HG02840 (cell line): ENCODE measurements around the gene CES2.
"Not testable (repeated sequence)": the region's sequence is repeated elsewhere in the genome, so short reads cannot be mapped to it uniquely, and the experiment has no call there.

Experiments used
- ATAC-seq: cut with Tn5 transposase; IDR thresholded peaks from one replicate; pipeline ENCODE4 v1.9.1; 2021; ENCODE audit warnings: mild to moderate bottlenecking, moderate library complexity, moderate number of reproducible peaks; ENCODE audit not compliant: unreplicated experiment, low FRiP score

CES2 gene, protein sequence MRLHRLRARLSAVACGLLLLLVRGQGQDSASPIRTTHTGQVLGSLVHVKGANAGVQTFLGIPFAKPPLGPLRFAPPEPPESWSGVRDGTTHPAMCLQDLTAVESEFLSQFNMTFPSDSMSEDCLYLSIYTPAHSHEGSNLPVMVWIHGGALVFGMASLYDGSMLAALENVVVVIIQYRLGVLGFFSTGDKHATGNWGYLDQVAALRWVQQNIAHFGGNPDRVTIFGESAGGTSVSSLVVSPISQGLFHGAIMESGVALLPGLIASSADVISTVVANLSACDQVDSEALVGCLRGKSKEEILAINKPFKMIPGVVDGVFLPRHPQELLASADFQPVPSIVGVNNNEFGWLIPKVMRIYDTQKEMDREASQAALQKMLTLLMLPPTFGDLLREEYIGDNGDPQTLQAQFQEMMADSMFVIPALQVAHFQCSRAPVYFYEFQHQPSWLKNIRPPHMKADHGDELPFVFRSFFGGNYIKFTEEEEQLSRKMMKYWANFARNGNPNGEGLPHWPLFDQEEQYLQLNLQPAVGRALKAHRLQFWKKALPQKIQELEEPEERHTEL

DNA sequence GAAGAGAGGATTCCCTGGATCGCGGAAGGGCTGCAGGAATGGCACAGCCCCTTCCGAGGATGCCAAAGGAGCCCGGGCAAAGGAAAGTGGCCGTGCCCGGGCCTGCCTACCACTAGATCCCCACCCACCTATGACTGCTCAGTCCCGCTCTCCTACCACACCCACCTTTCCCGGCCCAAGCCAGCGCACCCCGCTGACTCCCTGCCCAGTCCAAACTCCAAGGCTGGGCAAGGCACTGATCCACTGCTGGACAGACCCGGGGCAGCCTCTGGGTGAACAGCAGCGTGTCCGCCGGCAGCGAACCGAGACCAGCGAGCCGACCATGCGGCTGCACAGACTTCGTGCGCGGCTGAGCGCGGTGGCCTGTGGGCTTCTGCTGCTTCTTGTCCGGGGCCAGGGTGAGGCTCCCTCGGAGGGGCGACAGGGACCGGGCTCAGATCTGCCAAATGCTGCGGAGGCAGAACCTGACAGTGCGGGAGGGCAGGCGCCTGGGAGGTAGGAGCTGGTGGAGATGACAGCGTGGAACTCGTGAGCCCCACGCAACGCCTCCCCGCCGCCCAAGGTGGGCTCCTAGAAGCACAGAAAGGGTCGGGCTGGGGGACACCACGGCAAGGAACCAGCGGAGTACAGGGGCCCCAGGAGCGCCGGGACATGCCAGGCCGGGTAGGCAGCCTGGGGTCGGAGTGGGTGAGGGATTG is at the start of gene CES2:
CES2 (plus strand) TSS at position 203 of the 698 bp plus-strand sequence; CDS start at position 323, 120 bp downstream.
- no peak for ATAC-seq

DNA sequence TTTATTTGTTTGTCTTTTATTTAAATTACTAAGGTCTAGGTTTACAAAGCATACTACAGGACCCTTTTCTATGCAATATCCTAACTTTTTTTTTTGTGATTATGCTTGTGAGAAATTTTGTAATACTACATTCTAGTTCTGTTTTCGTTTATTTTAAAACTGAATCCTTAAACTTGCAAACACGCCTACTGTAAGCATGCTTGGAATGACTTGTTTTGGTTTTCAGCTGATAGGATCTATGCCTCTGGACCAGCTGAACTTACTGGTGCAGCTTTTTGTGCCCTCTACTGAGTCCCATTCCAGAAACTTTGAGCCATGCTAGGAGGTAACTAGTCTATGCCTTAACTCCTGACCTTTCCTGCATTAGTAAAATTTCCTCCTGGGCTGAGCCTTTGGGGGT is 49.0 kb upstream of the CES2 start:
- ATAC-seq = no peak

DNA sequence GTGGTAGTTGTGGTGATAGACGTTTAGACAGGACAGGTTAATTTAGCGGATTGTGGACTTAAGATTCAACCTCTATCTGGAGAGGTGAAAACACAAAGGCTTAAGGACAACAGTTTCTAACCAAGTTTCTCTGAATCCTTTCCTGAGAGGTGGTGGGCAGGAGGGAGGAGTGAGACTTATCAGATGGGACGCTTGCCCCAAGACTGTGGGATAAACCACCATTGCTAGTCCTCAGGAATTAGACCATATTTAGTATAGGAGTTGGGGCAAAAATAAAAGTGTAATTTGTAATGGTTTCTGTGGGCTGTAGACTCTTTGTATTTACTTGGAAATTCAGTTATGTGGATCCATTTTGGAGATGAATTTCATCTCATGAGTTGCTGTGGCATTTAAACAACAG is 48.4 kb upstream of the CES2 start:
- ATAC-seq = no peak

DNA sequence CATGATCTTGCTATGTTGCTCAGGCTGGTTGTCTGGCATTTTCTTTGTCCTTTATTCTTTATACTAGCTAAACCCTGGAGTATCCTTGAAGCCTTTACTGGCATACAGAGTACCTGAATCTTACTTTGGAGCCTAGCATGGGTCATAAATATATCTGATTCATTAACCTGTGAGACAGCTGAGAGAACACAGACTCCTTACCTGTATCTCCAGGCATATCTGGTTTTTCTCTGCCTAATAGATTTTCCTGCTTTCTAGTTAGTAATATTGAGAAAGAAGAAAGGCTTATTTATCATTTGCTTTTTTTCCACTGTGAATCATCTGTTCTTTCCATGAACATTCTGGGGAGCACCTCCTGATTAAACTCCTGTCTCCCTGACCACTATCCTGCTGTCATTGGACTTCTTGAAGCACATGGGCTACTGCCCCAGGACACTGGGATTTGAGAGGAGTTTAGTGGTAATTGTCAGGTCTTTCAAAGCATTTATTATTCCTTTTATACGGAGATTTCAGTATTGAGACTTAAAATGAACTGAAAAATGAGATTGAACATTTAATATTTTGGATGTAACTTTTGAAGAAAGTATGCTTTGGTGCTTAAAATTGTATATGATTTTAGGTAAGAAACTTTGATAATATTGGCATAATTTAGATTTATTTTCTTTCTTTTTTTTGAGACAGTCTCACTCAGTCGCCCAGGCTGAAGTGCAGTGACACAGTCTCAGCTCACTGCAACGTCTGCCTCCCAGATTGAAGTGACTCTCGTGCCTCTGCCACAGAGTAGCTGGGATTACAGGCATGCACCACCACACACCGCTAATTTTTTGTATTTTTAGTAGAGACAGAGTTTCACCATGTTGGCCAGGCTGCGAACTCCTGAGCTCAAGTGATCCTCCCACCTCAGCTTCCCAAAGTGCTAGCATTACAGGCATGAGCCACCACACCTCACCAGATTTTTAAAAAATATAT is 46.4 kb upstream of the CES2 start:
- no peak for ATAC-seq

DNA sequence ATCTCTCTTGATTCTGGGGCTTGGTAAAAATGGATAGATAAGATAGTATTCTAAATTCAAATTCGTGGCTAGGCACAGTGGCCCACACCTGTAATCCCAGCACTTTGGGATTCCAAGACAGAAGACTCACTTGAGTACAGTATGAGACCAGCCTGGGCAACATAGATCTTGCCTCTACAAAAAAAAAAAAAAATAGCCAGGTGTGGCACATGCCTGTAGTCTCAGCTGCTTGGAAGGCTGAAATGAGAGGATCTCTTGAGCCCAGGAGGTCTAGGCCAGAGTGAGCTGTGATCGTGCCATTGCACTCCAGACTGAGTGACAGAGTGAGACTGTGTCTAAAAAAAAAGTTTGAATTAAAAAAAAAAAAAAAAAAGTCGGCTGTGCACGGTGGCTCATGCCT is 45.7 kb upstream of the CES2 start:
- ATAC-seq = no peak

DNA sequence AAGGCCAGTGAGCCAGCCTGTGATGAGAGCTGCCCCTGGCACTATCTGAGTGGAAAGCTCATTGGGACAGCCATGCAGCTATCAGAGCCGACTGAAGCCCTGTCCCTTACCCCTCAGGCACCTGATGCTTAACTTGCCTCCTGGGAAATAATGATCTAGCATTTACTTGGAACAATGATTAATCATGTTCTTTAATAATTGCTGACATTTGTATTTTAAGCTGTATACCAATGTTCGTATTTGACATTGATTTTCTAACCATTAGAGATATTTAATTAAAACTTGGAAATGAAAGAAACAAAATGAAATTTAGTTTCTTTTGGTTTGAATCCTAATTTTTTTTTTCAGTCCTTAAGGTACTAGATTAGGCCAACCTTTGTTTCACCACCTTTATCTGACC is 44.5 kb upstream of the CES2 start:
- no peak for ATAC-seq

DNA sequence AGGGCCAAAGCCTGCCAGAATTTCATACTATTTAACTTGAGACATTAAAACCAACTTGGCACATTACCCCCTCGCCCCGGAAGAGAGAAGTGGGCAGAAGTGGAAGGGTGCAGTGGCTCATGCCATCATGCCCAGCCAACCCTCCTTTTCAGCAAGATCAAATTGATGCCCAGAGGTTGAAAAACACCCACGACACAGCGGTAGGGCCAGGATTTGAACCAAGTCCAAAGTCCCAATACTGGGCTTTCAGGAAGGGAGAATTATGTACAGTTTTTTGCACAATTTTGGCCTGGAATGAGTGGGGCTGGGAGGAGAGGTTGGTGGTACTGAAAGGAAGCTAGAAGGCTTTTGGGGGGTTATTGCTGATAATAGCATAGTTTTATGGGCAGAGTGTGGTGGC is 44.0 kb upstream of the CES2 start:
- ATAC-seq = no peak

DNA sequence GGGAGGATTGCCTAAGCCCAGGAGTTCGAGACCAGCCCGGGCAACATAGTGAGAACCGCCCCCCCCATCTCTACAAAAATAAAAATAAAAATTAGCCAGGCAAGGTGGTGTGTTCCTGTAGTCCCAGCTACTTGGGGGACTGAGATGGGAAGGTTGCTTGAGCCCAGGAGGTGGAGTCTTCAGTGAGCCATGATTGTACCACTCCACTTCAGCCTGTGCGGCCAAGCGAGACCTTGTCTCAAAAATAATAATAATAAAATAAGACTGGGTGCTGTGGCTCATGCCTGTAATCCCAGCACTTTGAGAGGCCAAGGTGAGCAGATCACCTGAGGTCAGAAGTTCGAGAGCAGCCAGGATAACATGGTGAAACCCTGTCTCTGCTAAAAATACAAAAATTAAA is 43.5 kb upstream of the CES2 start:
- ATAC-seq = no peak

DNA sequence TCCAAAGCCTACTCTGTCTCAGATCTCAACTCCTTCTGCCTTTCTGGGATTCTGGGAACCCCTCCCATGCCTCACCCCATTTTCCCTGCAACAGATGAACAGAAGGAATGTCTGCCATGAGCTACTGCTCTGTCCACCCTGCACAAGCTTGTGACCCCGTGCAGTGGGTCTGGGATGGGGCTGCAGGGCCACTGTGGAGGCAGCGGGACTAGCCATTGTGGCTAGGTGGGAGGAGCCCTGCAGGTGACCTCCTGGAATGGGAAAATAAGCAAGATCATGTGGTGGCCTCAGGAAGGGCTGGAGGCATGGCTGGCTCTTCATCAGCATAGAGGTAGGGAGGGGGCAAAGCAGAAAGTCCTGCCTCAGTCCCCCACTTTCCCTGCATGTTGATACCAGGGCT is 41.3 kb upstream of the CES2 start:
- no peak for ATAC-seq

DNA sequence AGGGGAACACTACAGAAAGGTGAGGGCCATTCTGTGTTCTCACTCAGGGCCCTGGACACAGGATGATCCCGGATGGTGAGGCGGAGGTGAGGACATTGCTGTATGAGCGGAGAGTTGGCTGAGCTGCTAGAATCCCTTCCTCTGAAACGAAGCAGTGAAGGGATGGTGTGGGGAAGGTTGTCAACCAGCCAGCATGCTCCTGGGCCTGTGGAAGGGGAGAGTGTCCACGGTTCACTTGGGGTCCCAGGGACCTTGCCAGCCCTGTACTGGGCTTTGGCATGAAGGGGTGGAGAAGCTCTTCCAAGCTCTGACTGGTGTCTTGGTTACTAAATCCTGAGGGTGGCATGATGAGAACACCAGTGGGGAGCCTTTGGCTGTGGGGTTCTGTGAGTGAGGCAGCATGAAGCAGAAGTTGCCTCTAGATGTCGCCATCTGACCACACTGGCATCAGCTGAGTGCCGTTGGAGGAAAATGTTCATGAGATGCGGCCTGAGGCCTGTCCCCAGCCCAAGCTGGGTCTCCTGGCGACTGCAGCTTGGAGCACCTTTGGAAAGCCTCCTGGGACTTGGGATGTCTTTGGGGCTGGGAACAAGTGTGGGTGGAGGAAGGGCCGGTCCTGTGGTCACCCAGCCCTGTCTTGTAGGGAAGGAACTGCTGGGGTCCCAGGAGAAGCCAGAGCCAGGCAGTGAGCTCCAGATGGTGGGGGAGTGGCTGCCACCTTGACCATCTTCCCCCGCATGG is 40.2 kb upstream of the CES2 start:
- no peak for ATAC-seq

DNA sequence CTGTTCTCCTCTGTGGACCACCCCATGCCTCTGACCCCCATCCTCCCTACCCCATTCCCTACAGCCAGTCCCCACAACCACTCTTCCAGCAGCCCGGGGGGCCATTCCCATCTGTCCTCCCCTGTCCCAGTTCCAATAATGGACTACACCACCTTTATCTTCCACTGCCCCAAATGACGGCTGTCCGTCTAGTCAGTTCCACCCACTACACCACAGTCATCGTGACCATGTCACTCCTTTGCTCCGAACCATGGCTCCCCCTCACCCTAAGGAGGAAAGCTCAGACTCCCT is 39.7 kb upstream of the CES2 start:
- no peak for ATAC-seq

DNA sequence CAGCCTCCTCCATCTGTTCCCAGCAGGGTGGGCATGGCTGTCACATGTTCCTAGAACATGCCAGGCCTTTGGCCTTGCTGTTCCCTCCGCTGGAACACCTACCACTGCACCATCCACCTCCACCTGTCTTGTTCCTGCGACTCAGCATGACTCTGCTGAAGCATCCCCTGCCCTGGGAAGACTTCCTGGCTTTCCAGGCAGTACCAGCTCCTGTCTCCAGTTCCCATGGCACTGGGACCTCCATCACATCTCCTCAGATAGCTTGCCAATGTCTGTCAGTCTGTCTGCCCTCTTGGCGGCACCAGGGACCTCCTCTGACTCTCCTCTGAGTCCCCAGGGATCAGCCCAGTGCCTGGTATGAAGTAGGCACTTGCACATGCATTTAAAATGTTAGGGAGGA is 39.3 kb upstream of the CES2 start:
- no peak for ATAC-seq

DNA sequence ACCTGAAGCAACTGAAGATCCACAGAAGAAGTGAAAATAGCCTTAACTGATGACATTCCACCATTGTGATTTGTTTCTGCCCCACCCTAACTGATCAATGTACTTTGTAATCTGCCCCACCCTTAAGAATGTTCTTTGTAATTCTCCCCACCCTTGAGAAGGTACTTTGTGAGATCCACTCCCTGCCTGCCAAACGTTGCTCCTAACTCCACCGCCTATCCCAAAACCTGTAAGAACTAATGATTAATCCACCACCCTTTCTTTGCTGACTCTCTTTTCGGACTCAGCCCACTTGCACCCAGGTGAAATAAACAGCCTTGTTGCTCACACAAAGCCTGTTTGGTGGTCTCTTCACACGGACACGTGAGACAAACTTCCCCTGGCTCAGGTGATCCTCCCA is 38.6 kb upstream of the CES2 start:
- not testable (repeated sequence) for ATAC-seq

DNA sequence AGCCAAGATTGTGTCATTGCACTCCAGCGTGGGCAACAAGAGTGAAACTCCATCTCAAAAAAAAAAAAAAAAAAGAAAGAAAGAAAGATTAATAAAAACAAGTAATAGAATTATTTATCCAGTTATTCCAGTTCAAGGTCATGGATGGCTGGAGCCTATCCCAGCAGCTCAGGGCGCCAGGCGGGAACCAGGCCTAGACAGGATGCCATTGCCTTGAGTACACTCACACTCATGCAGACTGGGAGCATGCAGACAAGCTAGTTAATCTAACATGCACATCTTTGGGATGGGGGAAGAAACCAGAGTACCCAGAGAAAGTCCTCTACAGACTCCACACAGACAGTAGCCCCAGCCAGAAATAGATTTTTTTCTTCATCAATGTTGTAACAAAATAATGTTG is 37.1 kb upstream of the CES2 start:
- no peak for ATAC-seq

DNA sequence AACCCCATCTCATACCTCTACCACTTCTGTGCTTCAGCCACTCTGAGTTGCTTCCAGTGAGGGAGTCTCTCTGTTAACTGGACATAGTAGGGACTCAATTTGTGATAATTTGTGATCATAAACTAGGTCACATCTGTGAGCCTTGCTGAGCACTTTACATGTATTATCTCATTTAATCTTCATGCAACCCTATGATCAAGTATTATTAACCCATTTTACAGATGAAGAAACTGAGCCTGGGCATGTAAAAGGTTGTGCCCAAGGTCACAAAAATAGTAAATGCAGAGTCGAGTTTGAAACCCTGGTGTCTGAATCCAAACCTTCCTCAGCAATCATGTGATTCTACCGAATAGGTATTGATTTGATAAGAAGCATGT is 36.4 kb upstream of the CES2 start:
- no peak for ATAC-seq

DNA sequence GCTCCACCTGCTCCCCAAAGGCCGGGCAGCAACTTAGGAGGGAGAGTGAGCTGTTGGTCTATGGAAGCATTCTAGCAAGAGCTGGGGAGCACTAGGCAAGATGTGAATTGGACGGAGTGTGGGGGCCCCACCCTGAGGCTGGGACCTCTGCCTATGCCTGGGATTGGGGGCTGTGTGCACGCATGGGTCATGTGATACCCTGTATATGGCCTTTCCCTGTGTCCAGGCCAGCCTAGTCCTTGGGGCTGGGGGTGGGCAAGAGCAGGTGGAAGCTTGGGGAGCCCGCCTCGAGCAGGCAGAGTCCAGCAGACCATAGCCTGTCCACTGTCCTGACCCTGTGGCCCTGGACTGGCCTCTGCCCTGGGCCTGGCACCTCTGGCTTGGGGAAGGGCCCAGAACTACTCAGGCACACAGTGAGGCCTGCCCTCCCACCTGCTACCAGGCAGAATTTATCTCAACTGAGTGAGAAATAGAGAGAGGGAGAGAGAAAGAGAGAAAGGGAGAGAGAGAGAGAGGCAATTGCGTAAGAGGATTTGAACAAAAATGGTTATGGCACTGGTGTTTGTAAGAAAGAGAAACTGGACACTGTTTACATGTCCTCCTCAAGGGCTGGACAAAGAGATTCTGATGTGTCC is 35.9 kb upstream of the CES2 start:
- ATAC-seq = no peak

DNA sequence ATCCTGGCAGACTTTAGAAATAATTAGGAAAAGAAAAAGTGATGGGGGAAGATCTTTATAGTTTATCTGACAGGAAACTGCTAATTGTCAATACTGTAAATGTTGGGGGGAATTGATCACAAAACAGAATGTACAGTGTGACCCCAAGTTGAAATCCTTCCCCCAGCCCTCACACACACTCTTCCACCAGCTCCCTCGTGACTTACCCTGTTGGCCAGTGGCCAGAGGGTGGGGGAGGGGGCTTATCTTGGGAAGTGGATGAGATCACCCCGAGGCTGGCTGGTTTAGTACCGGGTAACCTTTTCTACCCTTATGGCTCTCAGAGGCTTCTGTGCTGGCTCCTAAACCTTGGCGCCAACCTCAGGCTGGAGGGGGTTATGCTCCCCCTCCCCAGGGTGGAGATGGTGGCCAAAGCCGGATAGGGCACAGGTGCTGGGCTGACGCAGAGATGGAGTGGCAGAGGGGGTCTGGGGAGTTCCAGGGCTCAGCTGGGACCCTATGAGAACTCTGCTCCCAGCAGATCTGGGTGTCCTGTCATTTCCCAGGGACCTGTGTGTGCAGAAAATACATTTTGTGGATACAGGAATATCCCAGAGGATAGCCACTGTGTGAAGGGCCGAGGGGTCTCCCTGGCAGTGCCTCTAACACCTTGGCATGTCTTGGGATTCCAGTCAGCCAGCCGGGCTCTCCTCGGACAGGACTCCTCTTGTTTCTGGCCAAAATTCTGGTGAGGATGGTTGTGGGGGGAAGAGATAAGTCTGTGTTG is 35.2 kb upstream of the CES2 start:
- no peak for ATAC-seq

DNA sequence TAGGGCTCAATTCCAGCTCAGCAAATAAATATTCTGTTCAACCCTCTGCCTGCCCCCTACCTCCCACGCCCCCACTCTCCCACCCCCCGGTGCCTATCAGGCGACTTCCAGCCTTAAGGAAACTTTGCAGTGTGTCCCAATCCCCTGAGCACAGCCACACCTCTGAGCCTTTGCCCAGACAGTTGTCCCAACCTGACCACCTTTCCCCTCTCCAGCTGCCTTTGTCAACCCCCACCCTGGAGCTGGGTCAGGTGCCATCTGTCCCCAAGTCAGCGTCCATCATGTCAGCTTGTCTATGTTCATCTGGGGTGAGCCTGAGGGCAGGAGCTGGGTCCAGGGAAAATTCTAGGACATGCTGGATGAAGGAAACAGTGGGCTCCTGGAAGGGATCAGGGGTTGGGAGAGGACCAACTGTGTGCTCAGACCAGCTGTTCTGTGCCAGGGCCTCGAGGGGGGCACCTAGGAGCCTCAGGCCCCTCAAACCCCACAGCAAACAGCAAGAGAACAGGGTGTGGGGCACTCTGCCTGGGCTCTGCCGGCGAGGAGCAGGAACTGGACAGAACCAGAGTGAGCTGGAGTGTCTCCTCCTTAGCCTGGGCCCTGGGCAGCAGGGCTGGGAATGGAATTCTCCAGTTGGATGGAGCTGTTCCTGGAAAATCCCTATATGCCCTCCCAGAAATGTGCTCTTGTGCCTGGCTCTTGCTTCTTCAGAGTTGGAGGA is 34.4 kb upstream of the CES2 start:
- no peak for ATAC-seq
